Esophagus muscularis mucosa (tissue), 4 donors: ENCODE results near the gene HIC1.

Experiments
- EP300 ChIP-seq: sonication (generic); formaldehyde crosslinking; IDR thresholded peaks from one replicate; pipeline ENCODE4 v1.6.1; 2017; ENCODE audit warnings: antibody characterized with exemption
- POLR2A ChIP-seq: fragments of 450-650 bp; IDR thresholded peaks from one replicate; pipeline ENCODE4 v1.6.1; 2017; ENCODE audit warnings: antibody characterized with exemption, moderate library complexity, mild to moderate bottlenecking, low read depth
- POLR2AphosphoS5 ChIP-seq, 2 donors: sonication (generic); formaldehyde crosslinking; IDR thresholded peaks; one replicate each; pipeline ENCODE4 v1.6.1; 2017; ENCODE audit warnings: antibody characterized with exemption in 2 of 2
- TF ChIP-seq, protein P1 (sequence below), 3 experiments: fragments of 200-600 bp in 2 of 3; fragments of 450-650 bp in 1 of 3; sonication (generic) in 2 of 3; IDR thresholded peaks; one replicate each; pipeline ENCODE4 v1.5.1; 2017 to 2019; ENCODE audit warnings: antibody characterized with exemption in 3 of 3, mild to moderate bottlenecking in 2 of 3, moderate library complexity in 1 of 3

GRCh38 chr17:2028234-2028614 lies 26.7 kb upstream of the HIC1 start:
- TF ChIP-seq, protein P1, sequence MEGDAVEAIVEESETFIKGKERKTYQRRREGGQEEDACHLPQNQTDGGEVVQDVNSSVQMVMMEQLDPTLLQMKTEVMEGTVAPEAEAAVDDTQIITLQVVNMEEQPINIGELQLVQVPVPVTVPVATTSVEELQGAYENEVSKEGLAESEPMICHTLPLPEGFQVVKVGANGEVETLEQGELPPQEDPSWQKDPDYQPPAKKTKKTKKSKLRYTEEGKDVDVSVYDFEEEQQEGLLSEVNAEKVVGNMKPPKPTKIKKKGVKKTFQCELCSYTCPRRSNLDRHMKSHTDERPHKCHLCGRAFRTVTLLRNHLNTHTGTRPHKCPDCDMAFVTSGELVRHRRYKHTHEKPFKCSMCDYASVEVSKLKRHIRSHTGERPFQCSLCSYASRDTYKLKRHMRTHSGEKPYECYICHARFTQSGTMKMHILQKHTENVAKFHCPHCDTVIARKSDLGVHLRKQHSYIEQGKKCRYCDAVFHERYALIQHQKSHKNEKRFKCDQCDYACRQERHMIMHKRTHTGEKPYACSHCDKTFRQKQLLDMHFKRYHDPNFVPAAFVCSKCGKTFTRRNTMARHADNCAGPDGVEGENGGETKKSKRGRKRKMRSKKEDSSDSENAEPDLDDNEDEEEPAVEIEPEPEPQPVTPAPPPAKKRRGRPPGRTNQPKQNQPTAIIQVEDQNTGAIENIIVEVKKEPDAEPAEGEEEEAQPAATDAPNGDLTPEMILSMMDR (IDR thresholded peaks at IDR 0.05) = no peak
- no peak for TF ChIP-seq POLR2A
- TF ChIP-seq EP300 = no peak
- TF ChIP-seq POLR2AphosphoS5 (IDR thresholded peaks at IDR 0.05) = no peak
